HepG2 (cell line): ENCODE data around the gene ABCC2. TPM values are rescaled to one million over a fixed set of nuclear protein-coding genes. Genes with fewer than 3 reads are reported as not detected.
A peak's percentile ranks its signal among the peaks of the same experiment; 100 is the strongest.

Source experiments
- GATAD2A ChIP-seq: IDR thresholded peaks from 2 replicates; pipeline ENCODE4 v1.6.1; 2016
- SP1 ChIP-seq, 2 experiments: fragments of 450-650 bp in 1 of 2; sonication (generic) in 1 of 2; formaldehyde crosslinking in 1 of 2; IDR thresholded peaks; 2 replicates each; pipeline versions ENCODE4 v1.4.0 to v1.6.1; 2016 to 2020; ENCODE audit warnings: missing genetic modification reagents in 1 of 2
- ZBTB20 ChIP-seq: sonication (generic); formaldehyde crosslinking; IDR thresholded peaks from 2 replicates; pipeline ENCODE4 v1.8.1; 2023; ENCODE audit warnings: missing genetic modification reagents, low read depth, mild to moderate bottlenecking, borderline replicate concordance
- ZC3H13 ChIP-seq: sonication (generic); formaldehyde crosslinking; IDR thresholded peaks from 2 replicates; pipeline ENCODE4 v1.8.1; 2023; ENCODE audit warnings: mild to moderate bottlenecking, missing genetic modification reagents, moderate library complexity
- ZNF30 ChIP-seq: sonication (generic); formaldehyde crosslinking; IDR thresholded peaks from 2 replicates; pipeline ENCODE4 v1.5.0; 2020; ENCODE audit warnings: mild to moderate bottlenecking, missing genetic modification reagents
- ZNF720 ChIP-seq: sonication (generic); formaldehyde crosslinking; IDR thresholded peaks from 2 replicates; pipeline ENCODE4 v1.4.0; 2020; ENCODE audit warnings: missing genetic modification reagents
- ZNF75D ChIP-seq: sonication (generic); formaldehyde crosslinking; IDR thresholded peaks from 2 replicates; pipeline ENCODE4 v1.8.1; 2023; ENCODE audit warnings: missing genetic modification reagents, mild to moderate bottlenecking, borderline replicate concordance
- ZNF790 ChIP-seq: sonication (generic); formaldehyde crosslinking; IDR thresholded peaks from 2 replicates; pipeline ENCODE4 v1.8.0; 2022; ENCODE audit warnings: missing genetic modification reagents, mild to moderate bottlenecking, borderline replicate concordance
- polyA plus RNA-seq, 8 experiments: library from polyadenylated mRNA; depleted of rRNA in 3 of 8; stranded (reverse) in 7 of 8; unstranded in 1 of 8; fragments of >200 nt; fragmentation: Illumina TruSeq in 4 of 8; extraction: Trizol in 4 of 8; gene quantifications; 2 replicates each; pipeline versions ENCODE4 v1.2.1 to v1.2.3, GENCODE V29; 2011 to 2016; ENCODE audit warnings: low read depth in 4 of 8, missing spikeins in 1 of 8, mixed read lengths in 1 of 8; ENCODE audit not compliant: insufficient read depth in 1 of 8
- total RNA-seq, 5 experiments: library from RNA; depleted of rRNA; stranded (reverse); fragments of >200 nt; fragmentation: Illumina TruSeq; extraction: Trizol; gene quantifications; 2 replicates each; pipeline ENCODE4 v1.2.3, GENCODE V29; 2016; ENCODE audit warnings: low read depth in 1 of 5
- TF ChIP-seq, protein P1 (sequence below), 2 experiments: fragments of 450-650 bp in 1 of 2; sonication (generic) in 1 of 2; formaldehyde crosslinking in 1 of 2; IDR thresholded peaks; 2 replicates each; pipeline versions ENCODE4 v1.6.1 to v1.8.0; 2016 to 2022; ENCODE audit warnings: antibody characterized with exemption in 1 of 2, mild to moderate bottlenecking in 1 of 2, missing genetic modification reagents in 1 of 2
- TF ChIP-seq, protein P2 (sequence below): sonication (generic); formaldehyde crosslinking; IDR thresholded peaks from 2 replicates; pipeline ENCODE4 v1.5.0; 2020; ENCODE audit warnings: missing genetic modification reagents
- TF ChIP-seq, protein P3 (sequence below): sonication (generic); formaldehyde crosslinking; IDR thresholded peaks from 2 replicates; pipeline ENCODE4 v1.4.0; 2020; ENCODE audit warnings: missing genetic modification reagents
- TF ChIP-seq, protein P4 (sequence below): sonication (generic); formaldehyde crosslinking; IDR thresholded peaks from 2 replicates; pipeline ENCODE4 v1.9.0; 2022; ENCODE audit warnings: low read depth, missing genetic modification reagents
- TF ChIP-seq, protein P5 (sequence below): sonication (generic); formaldehyde crosslinking; IDR thresholded peaks from 2 replicates; pipeline ENCODE4 v1.5.0; 2020; ENCODE audit warnings: missing genetic modification reagents

Gene ABCC2
- total and polyA plus RNA-seq, 2 of the 13 experiments (the other 11 are each of a cell fraction or from before 2014, with no cell fraction given): 181 to 497 TPM

DNA sequence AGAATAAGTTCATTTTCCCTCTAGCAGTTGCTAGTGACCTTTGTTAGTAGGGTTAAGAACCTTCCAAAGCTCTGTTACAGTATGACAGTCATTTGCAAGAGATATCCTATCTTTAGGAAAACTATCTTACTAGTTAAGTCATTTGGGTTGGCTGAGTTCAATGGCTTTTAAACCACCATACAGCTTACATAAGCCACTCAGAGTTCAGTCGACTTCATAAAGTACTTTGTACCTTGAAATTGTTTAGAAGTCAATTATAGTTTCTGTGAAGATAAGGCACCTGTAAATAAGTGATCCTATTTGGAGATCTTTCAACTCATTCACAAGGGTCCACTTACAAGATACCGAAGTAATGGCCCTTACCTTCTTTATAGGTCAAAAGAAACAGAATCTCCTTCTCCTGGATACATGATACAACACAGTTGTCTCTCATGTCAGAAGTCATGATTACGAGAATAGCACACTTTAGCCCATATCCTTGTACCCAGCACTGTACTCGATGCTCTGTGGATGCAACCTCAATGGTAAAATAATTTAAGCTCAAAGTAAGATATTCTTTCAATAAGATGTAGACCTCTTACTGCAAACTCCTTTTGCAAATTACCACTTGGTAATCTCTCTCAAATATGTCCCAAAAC, 11.9 kb upstream of the ABCC2 start (continued):
- TF ChIP-seq ZNF720 (CRISPR knock-in tag): no peak
- no peak for TF ChIP-seq ZNF75D (CRISPR knock-in tag)
- TF ChIP-seq, protein P1, sequence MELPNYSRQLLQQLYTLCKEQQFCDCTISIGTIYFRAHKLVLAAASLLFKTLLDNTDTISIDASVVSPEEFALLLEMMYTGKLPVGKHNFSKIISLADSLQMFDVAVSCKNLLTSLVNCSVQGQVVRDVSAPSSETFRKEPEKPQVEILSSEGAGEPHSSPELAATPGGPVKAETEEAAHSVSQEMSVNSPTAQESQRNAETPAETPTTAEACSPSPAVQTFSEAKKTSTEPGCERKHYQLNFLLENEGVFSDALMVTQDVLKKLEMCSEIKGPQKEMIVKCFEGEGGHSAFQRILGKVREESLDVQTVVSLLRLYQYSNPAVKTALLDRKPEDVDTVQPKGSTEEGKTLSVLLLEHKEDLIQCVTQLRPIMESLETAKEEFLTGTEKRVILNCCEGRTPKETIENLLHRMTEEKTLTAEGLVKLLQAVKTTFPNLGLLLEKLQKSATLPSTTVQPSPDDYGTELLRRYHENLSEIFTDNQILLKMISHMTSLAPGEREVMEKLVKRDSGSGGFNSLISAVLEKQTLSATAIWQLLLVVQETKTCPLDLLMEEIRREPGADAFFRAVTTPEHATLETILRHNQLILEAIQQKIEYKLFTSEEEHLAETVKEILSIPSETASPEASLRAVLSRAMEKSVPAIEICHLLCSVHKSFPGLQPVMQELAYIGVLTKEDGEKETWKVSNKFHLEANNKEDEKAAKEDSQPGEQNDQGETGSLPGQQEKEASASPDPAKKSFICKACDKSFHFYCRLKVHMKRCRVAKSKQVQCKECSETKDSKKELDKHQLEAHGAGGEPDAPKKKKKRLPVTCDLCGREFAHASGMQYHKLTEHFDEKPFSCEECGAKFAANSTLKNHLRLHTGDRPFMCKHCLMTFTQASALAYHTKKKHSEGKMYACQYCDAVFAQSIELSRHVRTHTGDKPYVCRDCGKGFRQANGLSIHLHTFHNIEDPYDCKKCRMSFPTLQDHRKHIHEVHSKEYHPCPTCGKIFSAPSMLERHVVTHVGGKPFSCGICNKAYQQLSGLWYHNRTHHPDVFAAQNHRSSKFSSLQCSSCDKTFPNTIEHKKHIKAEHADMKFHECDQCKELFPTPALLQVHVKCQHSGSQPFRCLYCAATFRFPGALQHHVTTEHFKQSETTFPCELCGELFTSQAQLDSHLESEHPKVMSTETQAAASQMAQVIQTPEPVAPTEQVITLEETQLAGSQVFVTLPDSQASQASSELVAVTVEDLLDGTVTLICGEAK (IDR thresholded peaks at IDR 0.05): no peak
- TF ChIP-seq, protein P1 (CRISPR knock-in tag; IDR thresholded peaks at IDR 0.05): no peak
- TF ChIP-seq ZNF790 (CRISPR knock-in tag): no peak
- TF ChIP-seq, protein P2, sequence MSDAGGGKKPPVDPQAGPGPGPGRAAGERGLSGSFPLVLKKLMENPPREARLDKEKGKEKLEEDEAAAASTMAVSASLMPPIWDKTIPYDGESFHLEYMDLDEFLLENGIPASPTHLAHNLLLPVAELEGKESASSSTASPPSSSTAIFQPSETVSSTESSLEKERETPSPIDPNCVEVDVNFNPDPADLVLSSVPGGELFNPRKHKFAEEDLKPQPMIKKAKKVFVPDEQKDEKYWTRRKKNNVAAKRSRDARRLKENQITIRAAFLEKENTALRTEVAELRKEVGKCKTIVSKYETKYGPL (CRISPR knock-in tag): peak; percentile 87
- TF ChIP-seq, protein P3, sequence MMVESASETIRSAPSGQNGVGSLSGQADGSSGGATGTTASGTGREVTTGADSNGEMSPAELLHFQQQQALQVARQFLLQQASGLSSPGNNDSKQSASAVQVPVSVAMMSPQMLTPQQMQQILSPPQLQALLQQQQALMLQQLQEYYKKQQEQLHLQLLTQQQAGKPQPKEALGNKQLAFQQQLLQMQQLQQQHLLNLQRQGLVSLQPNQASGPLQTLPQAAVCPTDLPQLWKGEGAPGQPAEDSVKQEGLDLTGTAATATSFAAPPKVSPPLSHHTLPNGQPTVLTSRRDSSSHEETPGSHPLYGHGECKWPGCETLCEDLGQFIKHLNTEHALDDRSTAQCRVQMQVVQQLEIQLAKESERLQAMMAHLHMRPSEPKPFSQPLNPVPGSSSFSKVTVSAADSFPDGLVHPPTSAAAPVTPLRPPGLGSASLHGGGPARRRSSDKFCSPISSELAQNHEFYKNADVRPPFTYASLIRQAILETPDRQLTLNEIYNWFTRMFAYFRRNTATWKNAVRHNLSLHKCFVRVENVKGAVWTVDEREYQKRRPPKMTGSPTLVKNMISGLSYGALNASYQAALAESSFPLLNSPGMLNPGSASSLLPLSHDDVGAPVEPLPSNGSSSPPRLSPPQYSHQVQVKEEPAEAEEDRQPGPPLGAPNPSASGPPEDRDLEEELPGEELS (CRISPR knock-in tag): peak; percentile 82
- TF ChIP-seq, protein P4, sequence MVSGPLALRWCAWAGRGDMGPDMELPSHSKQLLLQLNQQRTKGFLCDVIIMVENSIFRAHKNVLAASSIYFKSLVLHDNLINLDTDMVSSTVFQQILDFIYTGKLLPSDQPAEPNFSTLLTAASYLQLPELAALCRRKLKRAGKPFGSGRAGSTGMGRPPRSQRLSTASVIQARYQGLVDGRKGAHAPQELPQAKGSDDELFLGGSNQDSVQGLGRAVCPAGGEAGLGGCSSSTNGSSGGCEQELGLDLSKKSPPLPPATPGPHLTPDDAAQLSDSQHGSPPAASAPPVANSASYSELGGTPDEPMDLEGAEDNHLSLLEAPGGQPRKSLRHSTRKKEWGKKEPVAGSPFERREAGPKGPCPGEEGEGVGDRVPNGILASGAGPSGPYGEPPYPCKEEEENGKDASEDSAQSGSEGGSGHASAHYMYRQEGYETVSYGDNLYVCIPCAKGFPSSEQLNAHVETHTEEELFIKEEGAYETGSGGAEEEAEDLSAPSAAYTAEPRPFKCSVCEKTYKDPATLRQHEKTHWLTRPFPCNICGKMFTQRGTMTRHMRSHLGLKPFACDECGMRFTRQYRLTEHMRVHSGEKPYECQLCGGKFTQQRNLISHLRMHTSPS (CRISPR knock-in tag): no peak
- peak; percentile 57 for TF ChIP-seq GATAD2A (CRISPR knock-in tag)
- no peak for TF ChIP-seq ZC3H13 (CRISPR knock-in tag)
- no peak for TF ChIP-seq ZBTB20 (CRISPR knock-in tag)
- TF ChIP-seq SP1 (IDR thresholded peaks at IDR 0.05): no peak
- TF ChIP-seq SP1 (CRISPR knock-in tag; IDR thresholded peaks at IDR 0.05): no peak
- TF ChIP-seq, protein P5, sequence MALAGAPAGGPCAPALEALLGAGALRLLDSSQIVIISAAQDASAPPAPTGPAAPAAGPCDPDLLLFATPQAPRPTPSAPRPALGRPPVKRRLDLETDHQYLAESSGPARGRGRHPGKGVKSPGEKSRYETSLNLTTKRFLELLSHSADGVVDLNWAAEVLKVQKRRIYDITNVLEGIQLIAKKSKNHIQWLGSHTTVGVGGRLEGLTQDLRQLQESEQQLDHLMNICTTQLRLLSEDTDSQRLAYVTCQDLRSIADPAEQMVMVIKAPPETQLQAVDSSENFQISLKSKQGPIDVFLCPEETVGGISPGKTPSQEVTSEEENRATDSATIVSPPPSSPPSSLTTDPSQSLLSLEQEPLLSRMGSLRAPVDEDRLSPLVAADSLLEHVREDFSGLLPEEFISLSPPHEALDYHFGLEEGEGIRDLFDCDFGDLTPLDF (CRISPR knock-in tag): peak; percentile 39; the same call in 1 of the 2 replicates
- TF ChIP-seq ZNF30 (CRISPR knock-in tag): no peak
